ENCODE results near the gene CELF1. TPM values are rescaled to one million over a fixed set of nuclear protein-coding genes. Genes with fewer than 3 reads are reported as not detected.

CELF1 gene
- polyA plus RNA-seq, 1 of the 3 experiments (the other 2 are of a cell fraction): 47.5 TPM

DNA sequence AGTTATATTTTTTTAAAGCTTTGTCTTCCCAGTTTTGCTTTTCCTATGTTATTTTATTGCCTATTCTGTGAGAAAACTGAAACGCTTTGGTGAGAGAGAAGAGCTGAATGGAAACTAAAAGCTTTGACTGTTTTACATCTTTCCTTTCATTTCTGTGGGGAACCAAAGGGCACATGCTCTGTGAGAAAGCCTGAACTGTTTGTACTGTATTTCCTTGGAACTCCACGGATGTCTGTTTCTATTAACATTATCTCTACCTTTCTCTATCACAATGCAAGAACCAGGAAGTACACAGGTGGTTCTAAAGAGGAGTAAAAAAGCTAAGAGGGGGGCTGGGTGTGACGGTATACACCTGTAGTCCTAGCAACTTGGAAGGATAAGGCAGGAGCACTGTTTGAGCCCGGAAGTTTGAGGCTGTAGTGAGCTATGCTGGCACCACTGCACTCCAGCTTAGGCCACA is 43.8 kb downstream of the CELF1 start:
- Histone ChIP-seq H3K79me2 (ENCODE audit: insufficient read depth) (peaks cover 100% of the 10 kb centered on the region), H3K9ac (no peak overlapping the region), H3K4me2 (no peak overlapping the region), H3K4me3 (ENCODE audit: low read depth in 2 of 2, low read length in 1 of 2) (no peak overlapping the region), H3K9me3 (no peaks in the 10 kb centered on the region), H3K27ac (ENCODE audit: low read depth in 2 of 2, low read length in 1 of 2) (no peak overlapping the region), H4K20me1 (ENCODE audit: insufficient read depth) (peaks cover 89% of the 10 kb centered on the region), H3K36me3 (replicated peaks in 1 of 2; ENCODE audit: control insufficient read depth in 1 of 2, insufficient read depth in 2 of 2, low read length in 1 of 2) (peaks cover 0 to 4% of the 10 kb centered on the region in 2 experiments), H3K9me2 (no peaks in the 10 kb centered on the region), H3F3A (replicated peaks; ENCODE audit: insufficient read depth) (peaks cover 20% of the 10 kb centered on the region), H2AFZ (ENCODE audit: low read depth) (no peak overlapping the region), H3K4me1 (ENCODE audit: control insufficient read depth in 1 of 2, insufficient read depth in 2 of 2, low read depth in 1 of 2, low read length in 1 of 2) (peaks cover 4 to 38% of the 10 kb centered on the region in 2 experiments), H3K27me3 (ENCODE audit: insufficient read depth) (no peaks in the 10 kb centered on the region)
- CTCF ChIA-PET: interaction anchor here (1.0 kb wide), 1 partner anchor 17 kb away, joined by 5 read pairs; no protein-coding TSS in a partner anchor
- WGBS (ENCODE audit: low lambda C conversion rate): 95% methylated on average over 4 of the region's 4 CpGs
- DNase-seq: no peak
- POLR2A ChIA-PET: interaction anchor here (0.9 kb wide), 2 partner anchors 11 to 17 kb away, joined by 3 read pairs; no protein-coding TSS in a partner anchor
- TF ChIP-seq, protein P1, sequence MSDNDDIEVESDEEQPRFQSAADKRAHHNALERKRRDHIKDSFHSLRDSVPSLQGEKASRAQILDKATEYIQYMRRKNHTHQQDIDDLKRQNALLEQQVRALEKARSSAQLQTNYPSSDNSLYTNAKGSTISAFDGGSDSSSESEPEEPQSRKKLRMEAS (IDR thresholded peaks at IDR 0.05; ENCODE audit: low read depth): no peak
- TF ChIP-seq RCOR1 (IDR thresholded peaks at IDR 0.05; ENCODE audit: low read length) (no peak), JUND (IDR thresholded peaks at IDR 0.05) (no peak), RXRA (IDR thresholded peaks at IDR 0.05; ENCODE audit: borderline replicate concordance, low read depth) (no peak), TAF1 (IDR thresholded peaks at IDR 0.05; ENCODE audit: borderline replicate concordance, low read depth, low read length) (no peak), FOSL2 (IDR thresholded peaks at IDR 0.05; ENCODE audit: borderline replicate concordance, low read depth) (no peak), ELF1 (IDR thresholded peaks at IDR 0.05) (no peak), SIN3A (IDR thresholded peaks at IDR 0.05; ENCODE audit: borderline replicate concordance, low read depth, low read length) (no peak), FOXJ3 (CRISPR knock-in tag; IDR thresholded peaks at IDR 0.05) (no peak)
- TF ChIP-seq, protein P2, sequence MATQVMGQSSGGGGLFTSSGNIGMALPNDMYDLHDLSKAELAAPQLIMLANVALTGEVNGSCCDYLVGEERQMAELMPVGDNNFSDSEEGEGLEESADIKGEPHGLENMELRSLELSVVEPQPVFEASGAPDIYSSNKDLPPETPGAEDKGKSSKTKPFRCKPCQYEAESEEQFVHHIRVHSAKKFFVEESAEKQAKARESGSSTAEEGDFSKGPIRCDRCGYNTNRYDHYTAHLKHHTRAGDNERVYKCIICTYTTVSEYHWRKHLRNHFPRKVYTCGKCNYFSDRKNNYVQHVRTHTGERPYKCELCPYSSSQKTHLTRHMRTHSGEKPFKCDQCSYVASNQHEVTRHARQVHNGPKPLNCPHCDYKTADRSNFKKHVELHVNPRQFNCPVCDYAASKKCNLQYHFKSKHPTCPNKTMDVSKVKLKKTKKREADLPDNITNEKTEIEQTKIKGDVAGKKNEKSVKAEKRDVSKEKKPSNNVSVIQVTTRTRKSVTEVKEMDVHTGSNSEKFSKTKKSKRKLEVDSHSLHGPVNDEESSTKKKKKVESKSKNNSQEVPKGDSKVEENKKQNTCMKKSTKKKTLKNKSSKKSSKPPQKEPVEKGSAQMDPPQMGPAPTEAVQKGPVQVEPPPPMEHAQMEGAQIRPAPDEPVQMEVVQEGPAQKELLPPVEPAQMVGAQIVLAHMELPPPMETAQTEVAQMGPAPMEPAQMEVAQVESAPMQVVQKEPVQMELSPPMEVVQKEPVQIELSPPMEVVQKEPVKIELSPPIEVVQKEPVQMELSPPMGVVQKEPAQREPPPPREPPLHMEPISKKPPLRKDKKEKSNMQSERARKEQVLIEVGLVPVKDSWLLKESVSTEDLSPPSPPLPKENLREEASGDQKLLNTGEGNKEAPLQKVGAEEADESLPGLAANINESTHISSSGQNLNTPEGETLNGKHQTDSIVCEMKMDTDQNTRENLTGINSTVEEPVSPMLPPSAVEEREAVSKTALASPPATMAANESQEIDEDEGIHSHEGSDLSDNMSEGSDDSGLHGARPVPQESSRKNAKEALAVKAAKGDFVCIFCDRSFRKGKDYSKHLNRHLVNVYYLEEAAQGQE (IDR thresholded peaks at IDR 0.05; ENCODE audit: low read depth, low read length): no peak

DNA sequence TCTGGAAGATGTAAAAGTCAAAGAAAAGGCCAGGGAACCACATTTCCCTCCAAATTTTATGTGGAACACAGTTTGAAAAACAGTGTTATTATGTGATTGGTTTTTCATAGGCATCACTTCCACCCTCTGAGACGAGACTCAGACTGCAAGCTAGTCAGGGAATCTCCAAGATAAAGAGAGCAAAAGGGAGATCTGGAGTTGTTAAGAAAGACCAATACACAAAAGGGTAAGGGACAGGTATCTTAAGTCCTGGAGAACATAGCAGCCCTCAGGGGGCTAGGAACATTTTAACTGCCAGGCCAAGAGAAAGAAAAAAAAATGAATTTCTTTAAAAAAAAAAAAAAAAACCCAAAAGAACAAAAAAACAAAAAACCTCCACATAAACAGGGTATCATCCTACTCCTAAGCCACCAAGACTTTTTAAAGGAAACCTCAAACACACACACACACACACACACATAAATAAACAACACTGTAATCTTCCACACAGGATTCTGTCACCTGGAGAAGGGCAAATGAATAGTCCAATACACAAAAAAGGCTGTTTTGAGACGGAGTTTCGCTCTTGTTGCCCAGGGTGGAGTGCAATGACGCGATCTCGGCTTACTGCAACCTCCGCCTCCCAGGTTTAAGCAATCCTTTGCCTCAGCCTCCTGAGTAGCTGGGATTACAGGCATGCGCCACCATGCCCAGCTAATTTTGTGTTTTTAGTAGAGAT is 44.5 kb downstream of the CELF1 start:
- DNase-seq: no peak
- WGBS (ENCODE audit: low lambda C conversion rate): 98% methylated on average over 8 of the region's 8 CpGs
- Histone ChIP-seq H2AFZ (ENCODE audit: low read depth) (no peak overlapping the region), H3K4me1 (ENCODE audit: control insufficient read depth in 1 of 2, insufficient read depth in 2 of 2, low read depth in 1 of 2, low read length in 1 of 2) (peaks cover 4 to 33% of the 10 kb centered on the region in 2 experiments), H3K27me3 (ENCODE audit: insufficient read depth) (no peaks in the 10 kb centered on the region), H3K27ac (ENCODE audit: low read depth in 2 of 2, low read length in 1 of 2) (no peak overlapping the region), H3K36me3 (replicated peaks in 1 of 2; ENCODE audit: control insufficient read depth in 1 of 2, insufficient read depth in 2 of 2, low read length in 1 of 2) (peaks cover 0 to 4% of the 10 kb centered on the region in 2 experiments), H3F3A (replicated peaks; ENCODE audit: insufficient read depth) (peaks cover 20% of the 10 kb centered on the region), H4K20me1 (ENCODE audit: insufficient read depth) (peaks cover 92% of the 10 kb centered on the region), H3K9ac (no peak overlapping the region), H3K9me2 (no peaks in the 10 kb centered on the region), H3K9me3 (no peaks in the 10 kb centered on the region), H3K4me2 (no peak overlapping the region), H3K79me2 (ENCODE audit: insufficient read depth) (peaks cover 100% of the 10 kb centered on the region), H3K4me3 (ENCODE audit: low read depth in 2 of 2, low read length in 1 of 2) (no peak overlapping the region)
- TF ChIP-seq, protein P3, sequence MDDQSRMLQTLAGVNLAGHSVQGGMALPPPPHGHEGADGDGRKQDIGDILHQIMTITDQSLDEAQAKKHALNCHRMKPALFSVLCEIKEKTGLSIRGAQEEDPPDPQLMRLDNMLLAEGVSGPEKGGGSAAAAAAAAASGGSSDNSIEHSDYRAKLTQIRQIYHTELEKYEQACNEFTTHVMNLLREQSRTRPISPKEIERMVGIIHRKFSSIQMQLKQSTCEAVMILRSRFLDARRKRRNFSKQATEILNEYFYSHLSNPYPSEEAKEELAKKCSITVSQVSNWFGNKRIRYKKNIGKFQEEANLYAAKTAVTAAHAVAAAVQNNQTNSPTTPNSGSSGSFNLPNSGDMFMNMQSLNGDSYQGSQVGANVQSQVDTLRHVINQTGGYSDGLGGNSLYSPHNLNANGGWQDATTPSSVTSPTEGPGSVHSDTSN (IDR thresholded peaks at IDR 0.05): no peak
- TF ChIP-seq, protein P4, sequence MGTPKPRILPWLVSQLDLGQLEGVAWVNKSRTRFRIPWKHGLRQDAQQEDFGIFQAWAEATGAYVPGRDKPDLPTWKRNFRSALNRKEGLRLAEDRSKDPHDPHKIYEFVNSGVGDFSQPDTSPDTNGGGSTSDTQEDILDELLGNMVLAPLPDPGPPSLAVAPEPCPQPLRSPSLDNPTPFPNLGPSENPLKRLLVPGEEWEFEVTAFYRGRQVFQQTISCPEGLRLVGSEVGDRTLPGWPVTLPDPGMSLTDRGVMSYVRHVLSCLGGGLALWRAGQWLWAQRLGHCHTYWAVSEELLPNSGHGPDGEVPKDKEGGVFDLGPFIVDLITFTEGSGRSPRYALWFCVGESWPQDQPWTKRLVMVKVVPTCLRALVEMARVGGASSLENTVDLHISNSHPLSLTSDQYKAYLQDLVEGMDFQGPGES (IDR thresholded peaks at IDR 0.05; ENCODE audit: low read depth, low read length): no peak
- no peak for TF ChIP-seq ELF1 (IDR thresholded peaks at IDR 0.05)
- no peak for TF ChIP-seq EZH2phosphoT487 (IDR thresholded peaks at IDR 0.05; ENCODE audit: borderline replicate concordance, low read depth)
- TF ChIP-seq, protein P2 (IDR thresholded peaks at IDR 0.05; ENCODE audit: low read depth, low read length): no peak
- ChIA-PET POLR2A (interaction anchor here (0.9 kb wide), 1 partner anchor 10 kb away, joined by 3 read pairs; no protein-coding TSS in a partner anchor), CTCF (interaction anchor here (1.0 kb wide), 1 partner anchor 16 kb away, joined by 5 read pairs; no protein-coding TSS in a partner anchor)
